ENCODE results near the gene ZNF135.

Gene ZNF135

GRCh38 chr19:58047672-58048071, 11.4 kb upstream of the ZNF135 start (continued):
- TF ChIP-seq, protein P1, sequence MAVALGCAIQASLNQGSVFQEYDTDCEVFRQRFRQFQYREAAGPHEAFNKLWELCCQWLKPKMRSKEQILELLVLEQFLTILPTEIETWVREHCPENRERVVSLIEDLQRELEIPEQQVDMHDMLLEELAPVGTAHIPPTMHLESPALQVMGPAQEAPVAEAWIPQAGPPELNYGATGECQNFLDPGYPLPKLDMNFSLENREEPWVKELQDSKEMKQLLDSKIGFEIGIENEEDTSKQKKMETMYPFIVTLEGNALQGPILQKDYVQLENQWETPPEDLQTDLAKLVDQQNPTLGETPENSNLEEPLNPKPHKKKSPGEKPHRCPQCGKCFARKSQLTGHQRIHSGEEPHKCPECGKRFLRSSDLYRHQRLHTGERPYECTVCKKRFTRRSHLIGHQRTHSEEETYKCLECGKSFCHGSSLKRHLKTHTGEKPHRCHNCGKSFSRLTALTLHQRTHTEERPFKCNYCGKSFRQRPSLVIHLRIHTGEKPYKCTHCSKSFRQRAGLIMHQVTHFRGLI (tag by site-specific recombination; IDR thresholded peaks at IDR 0.05), result no peak
- TF ChIP-seq IKZF3 (tag by site-specific recombination; IDR thresholded peaks at IDR 0.05) (no peak), ZSCAN16 (tag by site-specific recombination; IDR thresholded peaks at IDR 0.05) (no peak), ZBTB8A (tag by site-specific recombination; IDR thresholded peaks at IDR 0.05) (no peak)

DNA sequence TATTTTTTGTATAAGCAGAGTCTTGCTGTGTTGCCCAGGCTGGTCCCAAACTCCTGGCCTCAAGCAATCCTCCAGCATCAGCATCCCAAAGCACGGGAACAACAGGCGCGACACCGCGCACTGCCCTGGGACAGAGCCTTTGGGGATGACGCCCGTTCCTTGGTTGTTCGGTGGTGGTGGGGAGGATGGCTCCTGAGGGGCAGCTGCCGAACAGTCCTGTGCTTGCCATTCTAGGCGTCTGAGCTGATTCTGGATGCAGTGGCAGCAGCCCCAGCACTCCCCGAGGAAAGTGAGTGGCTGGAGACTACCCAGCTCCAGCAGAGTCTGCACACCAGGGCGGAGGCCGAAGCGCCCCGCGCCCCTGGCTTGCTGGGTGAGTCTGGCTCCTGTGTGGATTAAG, 6.8 kb upstream of the ZNF135 start:
- CTCF ChIA-PET, result interaction anchor here (0.6 kb wide), 1 partner anchor 427 kb away, joined by 4 read pairs; no protein-coding TSS in a partner anchor
- H3K9me3 ChIP-seq (ENCODE audit: control insufficient read depth, insufficient read depth, low read depth, low read length), result no peaks in the 10 kb centered on the region; the same call in 1 of the 2 replicates
- POLR2A ChIA-PET, result interaction anchor here (0.5 kb wide), 1 partner anchor 39 kb away, joined by 4 read pairs; no protein-coding TSS in a partner anchor
- H3K4me1 ChIP-seq (ENCODE audit: control insufficient read depth, insufficient read depth, low read length), result no peaks in the 10 kb centered on the region
- TF ChIP-seq ZNF701 (tag by site-specific recombination; IDR thresholded peaks at IDR 0.05) (no peak), SP2 (tag by site-specific recombination; IDR thresholded peaks at IDR 0.05) (no peak)
- TF ChIP-seq, protein P2, sequence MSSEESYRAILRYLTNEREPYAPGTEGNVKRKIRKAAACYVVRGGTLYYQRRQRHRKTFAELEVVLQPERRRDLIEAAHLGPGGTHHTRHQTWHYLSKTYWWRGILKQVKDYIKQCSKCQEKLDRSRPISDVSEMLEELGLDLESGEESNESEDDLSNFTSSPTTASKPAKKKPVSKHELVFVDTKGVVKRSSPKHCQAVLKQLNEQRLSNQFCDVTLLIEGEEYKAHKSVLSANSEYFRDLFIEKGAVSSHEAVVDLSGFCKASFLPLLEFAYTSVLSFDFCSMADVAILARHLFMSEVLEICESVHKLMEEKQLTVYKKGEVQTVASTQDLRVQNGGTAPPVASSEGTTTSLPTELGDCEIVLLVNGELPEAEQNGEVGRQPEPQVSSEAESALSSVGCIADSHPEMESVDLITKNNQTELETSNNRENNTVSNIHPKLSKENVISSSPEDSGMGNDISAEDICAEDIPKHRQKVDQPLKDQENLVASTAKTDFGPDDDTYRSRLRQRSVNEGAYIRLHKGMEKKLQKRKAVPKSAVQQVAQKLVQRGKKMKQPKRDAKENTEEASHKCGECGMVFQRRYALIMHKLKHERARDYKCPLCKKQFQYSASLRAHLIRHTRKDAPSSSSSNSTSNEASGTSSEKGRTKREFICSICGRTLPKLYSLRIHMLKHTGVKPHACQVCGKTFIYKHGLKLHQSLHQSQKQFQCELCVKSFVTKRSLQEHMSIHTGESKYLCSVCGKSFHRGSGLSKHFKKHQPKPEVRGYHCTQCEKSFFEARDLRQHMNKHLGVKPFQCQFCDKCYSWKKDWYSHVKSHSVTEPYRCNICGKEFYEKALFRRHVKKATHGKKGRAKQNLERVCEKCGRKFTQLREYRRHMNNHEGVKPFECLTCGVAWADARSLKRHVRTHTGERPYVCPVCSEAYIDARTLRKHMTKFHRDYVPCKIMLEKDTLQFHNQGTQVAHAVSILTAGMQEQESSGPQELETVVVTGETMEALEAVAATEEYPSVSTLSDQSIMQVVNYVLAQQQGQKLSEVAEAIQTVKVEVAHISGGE (tag by site-specific recombination; conservative IDR thresholded peaks at IDR 0.05; ENCODE audit: low read depth), result no peak
- no peak overlapping the region for H3K27ac ChIP-seq (ENCODE audit: extremely low read depth, low read depth, low read length)
- H3K4me3 ChIP-seq (ENCODE audit: low read depth, low read length), result no peak overlapping the region
- no peaks in the 10 kb centered on the region for H3K36me3 ChIP-seq (ENCODE audit: control insufficient read depth in 2 of 2, insufficient read depth in 1 of 2, low read length in 2 of 2)

DNA sequence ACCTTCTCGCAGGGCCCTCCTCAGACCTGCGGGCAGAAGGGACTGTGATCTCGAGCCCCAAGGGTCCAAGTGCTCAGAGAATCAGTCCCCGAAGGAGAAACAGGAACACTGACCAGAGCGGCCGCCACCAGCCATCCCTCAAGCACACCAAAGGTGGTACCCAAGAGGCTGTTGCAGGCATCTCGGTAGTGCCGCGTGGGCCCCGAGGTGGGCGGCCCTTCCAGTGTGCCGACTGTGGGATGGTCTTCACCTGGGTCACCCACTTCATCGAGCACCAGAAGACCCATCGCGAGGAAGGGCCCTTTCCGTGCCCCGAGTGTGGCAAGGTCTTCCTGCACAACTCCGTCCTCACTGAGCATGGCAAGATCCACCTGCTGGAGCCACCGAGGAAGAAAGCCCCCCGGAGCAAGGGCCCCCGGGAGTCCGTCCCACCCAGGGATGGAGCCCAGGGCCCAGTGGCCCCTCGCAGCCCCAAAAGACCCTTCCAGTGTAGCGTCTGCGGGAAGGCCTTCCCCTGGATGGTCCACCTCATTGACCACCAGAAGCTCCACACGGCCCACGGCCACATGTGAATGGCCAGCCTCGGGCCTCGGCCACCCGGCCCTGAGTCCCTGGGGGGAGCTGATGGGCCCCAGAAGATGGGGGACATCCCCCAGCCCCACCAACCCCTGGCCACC, 5.5 kb upstream of the ZNF135 start:
- Histone ChIP-seq H3K4me1 (ENCODE audit: control insufficient read depth, insufficient read depth, low read length) (no peaks in the 10 kb centered on the region), H3K27ac (ENCODE audit: extremely low read depth, low read depth, low read length) (no peak overlapping the region), H3K4me3 (ENCODE audit: low read depth, low read length) (no peak overlapping the region), H3K36me3 (ENCODE audit: control insufficient read depth in 2 of 2, insufficient read depth in 1 of 2, low read length in 2 of 2) (no peaks in the 10 kb centered on the region), H3K9me3 (ENCODE audit: control insufficient read depth, insufficient read depth, low read depth, low read length) (no peaks in the 10 kb centered on the region; the same call in 1 of the 2 replicates)
- ChIA-PET CTCF (interaction anchor here (0.7 kb wide), 1 partner anchor 52 kb away, joined by 3 read pairs; no protein-coding TSS in a partner anchor), POLR2A (no interaction called here)
- TF ChIP-seq, protein P3, sequence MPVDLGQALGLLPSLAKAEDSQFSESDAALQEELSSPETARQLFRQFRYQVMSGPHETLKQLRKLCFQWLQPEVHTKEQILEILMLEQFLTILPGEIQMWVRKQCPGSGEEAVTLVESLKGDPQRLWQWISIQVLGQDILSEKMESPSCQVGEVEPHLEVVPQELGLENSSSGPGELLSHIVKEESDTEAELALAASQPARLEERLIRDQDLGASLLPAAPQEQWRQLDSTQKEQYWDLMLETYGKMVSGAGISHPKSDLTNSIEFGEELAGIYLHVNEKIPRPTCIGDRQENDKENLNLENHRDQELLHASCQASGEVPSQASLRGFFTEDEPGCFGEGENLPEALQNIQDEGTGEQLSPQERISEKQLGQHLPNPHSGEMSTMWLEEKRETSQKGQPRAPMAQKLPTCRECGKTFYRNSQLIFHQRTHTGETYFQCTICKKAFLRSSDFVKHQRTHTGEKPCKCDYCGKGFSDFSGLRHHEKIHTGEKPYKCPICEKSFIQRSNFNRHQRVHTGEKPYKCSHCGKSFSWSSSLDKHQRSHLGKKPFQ (tag by site-specific recombination; IDR thresholded peaks at IDR 0.05), result no peak
- no peak for TF ChIP-seq ZBTB20 (tag by site-specific recombination; IDR thresholded peaks at IDR 0.05)
- TF ChIP-seq ZNF112 (tag by site-specific recombination; IDR thresholded peaks at IDR 0.05), result no peak
- TF ChIP-seq PRDM1 (tag by site-specific recombination; IDR thresholded peaks at IDR 0.05), result no peak
- no peak for TF ChIP-seq ZNF121 (tag by site-specific recombination; IDR thresholded peaks at IDR 0.05)
- TF ChIP-seq ZNF549 (tag by site-specific recombination; IDR thresholded peaks at IDR 0.05), result no peak
- no peak for TF ChIP-seq ZBTB49 (tag by site-specific recombination; IDR thresholded peaks at IDR 0.05; ENCODE audit: low read depth)
- TF ChIP-seq ZFP3 (tag by site-specific recombination; IDR thresholded peaks at IDR 0.05; ENCODE audit: low read depth), result no peak
- no peak for TF ChIP-seq ZNF16 (tag by site-specific recombination; IDR thresholded peaks at IDR 0.05; ENCODE audit: low read depth)
- TF ChIP-seq HOXC10 (CRISPR knock-in tag; IDR thresholded peaks at IDR 0.05), result no peak
- no peak for TF ChIP-seq ZNF768 (tag by site-specific recombination; IDR thresholded peaks at IDR 0.05)
- no peak for TF ChIP-seq ZNF169 (tag by site-specific recombination; IDR thresholded peaks at IDR 0.05)
- no peak for TF ChIP-seq RBAK (tag by site-specific recombination; IDR thresholded peaks at IDR 0.05)
- no peak for TF ChIP-seq ZNF157 (tag by site-specific recombination; IDR thresholded peaks at IDR 0.05)
- no peak for TF ChIP-seq ZIC2 (tag by site-specific recombination; IDR thresholded peaks at IDR 0.05)
- TF ChIP-seq ZNF791 (tag by site-specific recombination; IDR thresholded peaks at IDR 0.05), result no peak
- no peak for TF ChIP-seq ZNF837 (tag by site-specific recombination; IDR thresholded peaks at IDR 0.05)

All from HEK293 (cell line).